Left lung (tissue), 10 donors: Measurements from ENCODE around the gene AKAP12. TPM values are rescaled to one million over a fixed set of nuclear protein-coding genes. Genes with fewer than 3 reads are reported as not detected.

Source experiments
- ATAC-seq: fragments of 200-7000 bp; cut with Tn5 transposase; one replicate; pipeline ENCODE4 v1.9.1; 2020; ENCODE audit warnings: moderate library complexity
- DNase-seq, 4 donors: peaks; one replicate each; pipeline ENCODE4 v3.0.0-alpha.2; 2013 to 2020
- H3K27ac ChIP-seq, 2 donors: fragments of 200-600 bp; sonication (generic) in 1 of 2; one replicate each; pipeline versions ENCODE4 v1.5.0 to v1.8.0; 2020 to 2021
- H3K27me3 ChIP-seq, 2 donors: fragments of 200-600 bp; sonication (generic) in 1 of 2; one replicate each; pipeline versions ENCODE4 v1.5.0 to v1.8.0; 2020 to 2021
- H3K36me3 ChIP-seq, 2 donors: fragments of 200-600 bp; sonication (generic) in 1 of 2; one replicate each; pipeline versions ENCODE4 v1.5.0 to v1.8.0; 2020 to 2021
- H3K4me1 ChIP-seq, 2 donors: fragments of 200-600 bp; one replicate each; pipeline ENCODE4 v1.8.0; 2021
- H3K4me3 ChIP-seq, 2 donors: fragments of 200-600 bp; sonication (generic) in 1 of 2; one replicate each; pipeline versions ENCODE4 v1.5.0 to v1.8.0; 2020 to 2021; ENCODE audit warnings: mild to moderate bottlenecking in 1 of 2
- H3K9me3 ChIP-seq, 2 donors: fragments of 200-600 bp; sonication (generic) in 1 of 2; one replicate each; pipeline versions ENCODE4 v1.5.0 to v1.8.0; 2020 to 2021
- intact Hi-C, 2 donors: fragments of 100-400 bp; cut with DNase I; formaldehyde crosslinking; loops; one replicate each; pipeline versions ENCODE4 v1.11.2 to v1.14.2; 2022
- polyA plus RNA-seq, 6 donors: library from polyadenylated mRNA; unstranded; fragments of 120-200 nt; gene quantifications; one replicate each; pipeline ENCODE4 v1.2.1, GENCODE V29; 2013; ENCODE audit not compliant: insufficient read length in 6 of 6
- total RNA-seq, 2 donors: library from RNA; stranded (reverse); fragmentation: NEBNext Ultra II Directional; extraction: Animal tissue kit (Norgen Biotek cat#: 25700); gene quantifications; one replicate each; pipeline ENCODE4 v1.2.1, GENCODE V29; 2021
- TF ChIP-seq, protein P1 (sequence below), 2 donors: fragments of 200-600 bp; sonication (generic) in 1 of 2; IDR thresholded peaks; one replicate each; pipeline versions ENCODE4 v1.5.0 to v1.8.0; 2021; ENCODE audit warnings: antibody characterized with exemption in 2 of 2
- donor health status: DM: no; HTN: yes; CAD: no.
- donor health status: DM: no; HTN: no; CAD: no.

Gene AKAP12
- total and polyA plus RNA-seq, 8 donors, result 28.9 to 125 (median 98.7) TPM

DNA sequence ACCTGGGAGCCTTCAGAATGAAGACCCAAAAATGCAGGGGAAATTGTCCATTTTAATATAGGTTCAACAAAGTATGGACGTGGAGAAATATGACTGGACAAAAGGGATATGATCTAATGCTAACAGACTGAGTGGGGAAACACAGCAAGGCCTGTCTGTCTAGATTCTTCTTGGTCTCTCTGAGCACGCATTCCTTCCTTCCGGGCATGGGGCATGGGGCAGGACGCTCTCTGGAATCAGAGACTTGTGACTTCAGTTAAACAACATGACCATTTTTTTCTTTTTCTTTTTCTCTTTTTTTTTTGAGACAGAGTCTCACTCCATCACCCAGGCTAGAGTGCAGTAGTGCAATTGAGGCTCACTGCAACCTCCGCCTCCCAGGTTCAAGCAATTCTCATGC is 119.7 kb downstream of the AKAP12 start:
- ATAC-seq, result no peak
- H3K36me3 ChIP-seq, result peaks cover 0 to 30% of the 10 kb centered on the region in 2 donors

GRCh38 chr6:151365233-151365632 is 125.5 kb downstream of the AKAP12 start:
- no peak for ATAC-seq
- Histone ChIP-seq H3K27me3 (no peaks in the 10 kb centered on the region), H3K4me3 (no peak overlapping the region), H3K36me3 (peaks cover 0 to 68% of the 10 kb centered on the region in 2 donors), H3K9me3 (no peaks in the 10 kb centered on the region), H3K27ac (no peak overlapping the region), H3K4me1 (no peaks in the 10 kb centered on the region)
- TF ChIP-seq, protein P1, sequence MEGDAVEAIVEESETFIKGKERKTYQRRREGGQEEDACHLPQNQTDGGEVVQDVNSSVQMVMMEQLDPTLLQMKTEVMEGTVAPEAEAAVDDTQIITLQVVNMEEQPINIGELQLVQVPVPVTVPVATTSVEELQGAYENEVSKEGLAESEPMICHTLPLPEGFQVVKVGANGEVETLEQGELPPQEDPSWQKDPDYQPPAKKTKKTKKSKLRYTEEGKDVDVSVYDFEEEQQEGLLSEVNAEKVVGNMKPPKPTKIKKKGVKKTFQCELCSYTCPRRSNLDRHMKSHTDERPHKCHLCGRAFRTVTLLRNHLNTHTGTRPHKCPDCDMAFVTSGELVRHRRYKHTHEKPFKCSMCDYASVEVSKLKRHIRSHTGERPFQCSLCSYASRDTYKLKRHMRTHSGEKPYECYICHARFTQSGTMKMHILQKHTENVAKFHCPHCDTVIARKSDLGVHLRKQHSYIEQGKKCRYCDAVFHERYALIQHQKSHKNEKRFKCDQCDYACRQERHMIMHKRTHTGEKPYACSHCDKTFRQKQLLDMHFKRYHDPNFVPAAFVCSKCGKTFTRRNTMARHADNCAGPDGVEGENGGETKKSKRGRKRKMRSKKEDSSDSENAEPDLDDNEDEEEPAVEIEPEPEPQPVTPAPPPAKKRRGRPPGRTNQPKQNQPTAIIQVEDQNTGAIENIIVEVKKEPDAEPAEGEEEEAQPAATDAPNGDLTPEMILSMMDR (IDR thresholded peaks at IDR 0.05), result no peak
- no peak for DNase-seq
- intact Hi-C loops, result no loop called here

More for the DNA sequence above, 119.7 kb downstream of the AKAP12 start:
- intact Hi-C loops, result loop anchor here in 1 of 2 donors (10.0 kb wide), 1 partner anchor 935 kb away; no protein-coding TSS in a partner anchor
- Histone ChIP-seq H3K27me3 (no peaks in the 10 kb centered on the region), H3K27ac (no peak overlapping the region), H3K4me3 (no peak overlapping the region), H3K9me3 (no peaks in the 10 kb centered on the region), H3K4me1 (no peaks in the 10 kb centered on the region)
- no peak for DNase-seq
- TF ChIP-seq, protein P1 (IDR thresholded peaks at IDR 0.05), result no peak

DNA sequence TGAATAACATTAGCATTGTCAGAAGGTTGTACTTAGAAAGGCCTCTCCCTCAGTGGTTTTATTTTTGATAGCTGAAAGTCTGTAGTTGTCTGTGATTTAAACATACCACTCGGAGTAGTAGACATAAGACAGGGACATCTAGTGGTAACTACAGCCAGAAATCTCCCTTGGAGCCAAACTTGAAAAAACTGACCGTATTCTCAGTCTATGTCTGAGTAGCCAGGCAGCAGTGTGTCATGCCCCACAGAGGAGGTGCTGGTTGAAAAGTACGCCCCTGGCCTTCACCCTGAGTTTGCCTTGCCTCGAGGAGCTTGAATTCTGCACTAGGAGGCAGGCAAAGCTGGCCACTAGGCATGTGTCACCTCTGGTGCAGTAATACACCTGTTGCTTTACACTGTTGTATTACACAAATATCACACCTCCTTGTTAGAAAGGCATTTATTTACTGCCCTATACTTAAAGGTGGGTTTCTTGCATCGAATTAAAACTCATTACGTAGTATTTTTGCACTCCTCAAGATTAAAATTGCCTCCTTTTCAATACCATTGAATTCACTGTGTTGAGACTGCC is 130.8 kb downstream of the AKAP12 start:
- H3K36me3 ChIP-seq, result peaks cover 0 to 65% of the 10 kb centered on the region in 2 donors
- ATAC-seq, result no peak
- H3K4me3 ChIP-seq, result no peak overlapping the region
- H3K27ac ChIP-seq, result no peak overlapping the region
- H3K9me3 ChIP-seq, result no peaks in the 10 kb centered on the region
- TF ChIP-seq, protein P1 (IDR thresholded peaks at IDR 0.05), result no peak
- intact Hi-C loops, result no loop called here
- DNase-seq, result peak in 1 of 4 donors; percentile 26
- no peaks in the 10 kb centered on the region for H3K27me3 ChIP-seq
- peaks cover 6 to 15% of the 10 kb centered on the region in 2 donors for H3K4me1 ChIP-seq

- H3K27ac ChIP-seq, result no peak overlapping the region
Observed at GRCh38 chr6:151372164-151372563, 132.4 kb downstream of the AKAP12 start.

GRCh38 chr6:151374036-151374683 is 134.4 kb downstream of the AKAP12 start:
- intact Hi-C loops, result no loop called here
- H3K27ac ChIP-seq, result peak overlapping the region in 1 of 2 donors; percentile 29
- TF ChIP-seq, protein P1 (IDR thresholded peaks at IDR 0.05), result no peak

More at GRCh38 chr6:151372164-151372563, 132.4 kb downstream of the AKAP12 start:
- Histone ChIP-seq H3K4me1 (peaks cover 6 to 15% of the 10 kb centered on the region in 2 donors), H3K4me3 (no peak overlapping the region), H3K9me3 (no peaks in the 10 kb centered on the region), H3K27me3 (no peaks in the 10 kb centered on the region), H3K36me3 (peaks cover 0 to 53% of the 10 kb centered on the region in 2 donors)
- TF ChIP-seq, protein P1 (IDR thresholded peaks at IDR 0.05), result no peak
- intact Hi-C loops, result no loop called here
- ATAC-seq (no peak), DNase-seq (no peak)

More at GRCh38 chr6:151374036-151374683, 134.4 kb downstream of the AKAP12 start:
- Histone ChIP-seq H3K4me3 (no peak overlapping the region), H3K9me3 (no peaks in the 10 kb centered on the region), H3K27me3 (no peaks in the 10 kb centered on the region), H3K36me3 (peaks cover 0 to 41% of the 10 kb centered on the region in 2 donors), H3K4me1 (peaks cover 6 to 15% of the 10 kb centered on the region in 2 donors)
- peak; percentile 56 for ATAC-seq
- DNase-seq, result no peak
